GM10248 (cell line): Measurements from ENCODE around the gene EPM2A.

Source experiments
- CTCF ChIA-PET: fragments of 300-600 bp; sonication (Branson Sonifier 250); formaldehyde crosslinking; extraction: SDS; loops from one replicate; lab custom pipeline; 2021; ENCODE audit warnings: antibody characterized with exemption; lab: Yijun Ruan, JAX
- POLR2A ChIA-PET: fragments of 350-650 bp; sonication (Branson Sonifier 250); formaldehyde crosslinking; extraction: SDS; loops from one replicate; lab custom pipeline; 2020; ENCODE audit warnings: antibody characterized with exemption; lab: Yijun Ruan, JAX
- DNase-seq: peaks from one replicate; pipeline ENCODE4 v3.0.0; 2012; ENCODE audit errors: extremely low spot score
- TF ChIP-seq, protein P1 (sequence below): IDR thresholded peaks from 2 replicates; pipeline ENCODE4 v1.5.1; 2012; ENCODE audit warnings: mild to moderate bottlenecking, low read depth; ENCODE audit errors: extremely low read depth, missing control alignments, control extremely low read depth

EPM2A gene

GRCh38 chr6:145656128-145656527 lies 79.2 kb downstream of the EPM2A start:
- TF ChIP-seq, protein P1, sequence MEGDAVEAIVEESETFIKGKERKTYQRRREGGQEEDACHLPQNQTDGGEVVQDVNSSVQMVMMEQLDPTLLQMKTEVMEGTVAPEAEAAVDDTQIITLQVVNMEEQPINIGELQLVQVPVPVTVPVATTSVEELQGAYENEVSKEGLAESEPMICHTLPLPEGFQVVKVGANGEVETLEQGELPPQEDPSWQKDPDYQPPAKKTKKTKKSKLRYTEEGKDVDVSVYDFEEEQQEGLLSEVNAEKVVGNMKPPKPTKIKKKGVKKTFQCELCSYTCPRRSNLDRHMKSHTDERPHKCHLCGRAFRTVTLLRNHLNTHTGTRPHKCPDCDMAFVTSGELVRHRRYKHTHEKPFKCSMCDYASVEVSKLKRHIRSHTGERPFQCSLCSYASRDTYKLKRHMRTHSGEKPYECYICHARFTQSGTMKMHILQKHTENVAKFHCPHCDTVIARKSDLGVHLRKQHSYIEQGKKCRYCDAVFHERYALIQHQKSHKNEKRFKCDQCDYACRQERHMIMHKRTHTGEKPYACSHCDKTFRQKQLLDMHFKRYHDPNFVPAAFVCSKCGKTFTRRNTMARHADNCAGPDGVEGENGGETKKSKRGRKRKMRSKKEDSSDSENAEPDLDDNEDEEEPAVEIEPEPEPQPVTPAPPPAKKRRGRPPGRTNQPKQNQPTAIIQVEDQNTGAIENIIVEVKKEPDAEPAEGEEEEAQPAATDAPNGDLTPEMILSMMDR: no peak
- CTCF ChIA-PET: interaction anchor here (1.4 kb wide), 1 partner anchor 22 kb away, joined by 7 read pairs; no protein-coding TSS in a partner anchor
- POLR2A ChIA-PET: no interaction called here
- DNase-seq: no peak

DNA sequence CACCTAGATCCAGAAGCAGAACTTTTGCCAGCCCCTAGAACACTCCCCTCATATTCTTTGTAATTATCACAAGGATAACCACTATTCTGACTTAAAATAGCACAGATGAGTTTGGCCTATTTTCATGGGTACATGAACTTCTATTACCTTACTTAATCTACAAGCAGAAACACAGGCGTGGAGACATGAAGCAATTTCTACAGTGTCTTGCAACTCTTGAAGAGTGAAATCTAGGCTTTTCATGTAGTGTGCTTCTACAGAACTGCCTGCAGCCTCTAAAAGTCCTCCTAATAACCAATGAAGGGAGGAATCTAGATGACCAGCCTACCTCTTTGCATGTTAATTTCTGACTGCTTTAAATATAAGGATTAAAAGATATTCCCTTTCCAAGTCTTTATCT lies 82.7 kb downstream of the EPM2A start:
- DNase-seq: no peak
- ChIA-PET CTCF (no interaction called here), POLR2A (no interaction called here)
- TF ChIP-seq, protein P1: no peak

- DNase-seq: no peak
- ChIA-PET CTCF (interaction anchor here (2.1 to 5.1 kb wide), 2 partner anchors 8 to 19 kb away, joined by 6 to 33 read pairs; no protein-coding TSS in a partner anchor), POLR2A (no interaction called here)
- TF ChIP-seq, protein P1: no peak
Measured at GRCh38 chr6:145651988-145652387, 83.3 kb downstream of the EPM2A start.

- TF ChIP-seq, protein P1: no peak
- POLR2A ChIA-PET: no interaction called here
- no peak for DNase-seq
- CTCF ChIA-PET: interaction anchor here (1.6 to 5.1 kb wide), 3 partner anchors 10 to 15 kb away, joined by 8 to 33 read pairs (median 11); no protein-coding TSS in a partner anchor
Measured at GRCh38 chr6:145648149-145648548, 87.2 kb downstream of the EPM2A start.

DNA sequence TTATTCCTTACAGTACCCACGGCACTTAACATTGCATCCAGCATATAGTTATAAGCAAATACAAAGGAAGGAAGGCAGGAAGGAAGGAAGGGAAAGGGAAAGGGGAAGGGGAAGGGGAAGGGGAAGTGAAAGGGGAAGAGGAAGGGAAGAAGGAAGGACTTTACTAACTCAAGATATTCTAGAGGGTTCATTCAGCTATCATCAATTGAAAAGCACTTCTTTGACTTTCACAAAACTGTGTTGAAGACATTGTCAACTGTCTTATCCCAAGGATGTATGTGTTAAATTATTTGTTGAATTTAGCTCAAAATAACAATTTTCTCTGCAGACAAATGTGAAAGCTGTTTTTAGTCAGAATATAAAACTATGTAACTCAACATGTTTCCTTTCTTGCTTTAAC lies 87.7 kb downstream of the EPM2A start:
- POLR2A ChIA-PET: no interaction called here
- CTCF ChIA-PET: interaction anchor here (5.1 kb wide), 1 partner anchor 14 kb away, joined by 33 read pairs; no protein-coding TSS in a partner anchor
- TF ChIP-seq, protein P1: no peak
- no peak for DNase-seq

DNA sequence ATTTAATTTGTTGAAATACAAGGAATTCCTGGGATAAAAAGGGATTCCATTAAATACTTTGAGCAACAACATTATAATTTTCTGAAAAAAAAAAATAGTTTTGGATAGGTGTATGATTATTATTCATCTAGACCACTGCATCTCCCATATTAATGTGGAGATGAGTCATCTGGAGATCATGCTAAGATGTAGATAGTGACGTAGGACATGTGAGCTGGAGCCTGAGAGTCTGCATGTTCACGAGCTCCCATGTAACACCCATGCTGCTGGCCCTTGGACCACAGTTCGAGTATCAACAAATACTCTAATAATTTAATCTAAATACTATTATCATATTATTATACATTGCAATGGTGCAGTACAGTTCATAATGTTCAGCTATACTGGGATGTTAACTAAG lies 91.6 kb downstream of the EPM2A start:
- ChIA-PET CTCF (interaction anchor here (1.3 to 2.8 kb wide), 2 partner anchors 10 to 15 kb away, joined by 3 to 23 read pairs; no protein-coding TSS in a partner anchor), POLR2A (no interaction called here)
- no peak for DNase-seq
- TF ChIP-seq, protein P1: no peak
